ENCODE data around the gene PTPRH. TPM values are rescaled to one million over a fixed set of nuclear protein-coding genes. Genes with fewer than 3 reads are reported as not detected.

PTPRH gene
- total and polyA plus RNA-seq, 2 experiments from 2014 or later: 2.3 to 3.0 TPM

- H3K36me3 ChIP-seq: no peaks in the 10 kb centered on the region
- H3K4me3 ChIP-seq: no peak overlapping the region
- no peaks in the 10 kb centered on the region for H3K27me3 ChIP-seq
- no peaks in the 10 kb centered on the region for H3K9me3 ChIP-seq (ENCODE audit: low read depth)
- no peak for TF ChIP-seq CTCF (IDR thresholded peaks at IDR 0.05; ENCODE audit: low read depth, low read length)
- peaks cover 15% of the 10 kb centered on the region for H3K4me1 ChIP-seq (ENCODE audit: low read depth)
- DNase-seq (ENCODE audit: low read depth in 1 of 2, low spot score in 1 of 2): peak in 1 of 2 donors; percentile 5
- no peak overlapping the region for H3K27ac ChIP-seq
Observed at GRCh38 chr19:55255618-55256423, 46.5 kb upstream of the PTPRH start.

DNA sequence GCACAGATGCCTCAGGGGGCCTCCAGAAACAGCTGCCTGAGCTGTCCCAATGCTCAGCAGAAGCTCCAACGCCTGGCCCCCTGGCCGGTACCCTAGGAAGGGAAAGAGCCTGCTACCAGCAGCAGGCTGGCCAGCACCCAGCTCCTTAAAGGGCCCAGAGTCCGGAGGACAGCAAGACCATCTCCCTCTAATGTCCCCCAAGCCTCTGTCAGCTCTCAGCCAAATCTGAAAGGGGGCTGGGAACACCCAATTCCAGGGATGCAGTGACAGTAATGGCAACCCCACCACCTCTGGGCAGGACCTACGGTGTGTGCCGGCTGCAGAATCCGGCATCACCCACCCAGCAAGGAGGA lies 45.3 kb upstream of the PTPRH start:
- TF ChIP-seq CTCF (IDR thresholded peaks at IDR 0.05; ENCODE audit: low read depth, low read length): no peak
- Histone ChIP-seq H3K4me1 (ENCODE audit: low read depth) (peaks cover 12% of the 10 kb centered on the region), H3K9me3 (ENCODE audit: low read depth) (no peaks in the 10 kb centered on the region), H3K27me3 (no peaks in the 10 kb centered on the region), H3K27ac (no peak overlapping the region), H3K36me3 (no peaks in the 10 kb centered on the region), H3K4me3 (no peak overlapping the region)
- DNase-seq (ENCODE audit: low read depth in 1 of 2, low spot score in 1 of 2): no peak

- no peak for DNase-seq (ENCODE audit: low read depth in 1 of 2, low spot score in 1 of 2)
- no peak overlapping the region for H3K4me3 ChIP-seq
Observed at GRCh38 chr19:55253842-55254624, 44.7 kb upstream of the PTPRH start.

DNA sequence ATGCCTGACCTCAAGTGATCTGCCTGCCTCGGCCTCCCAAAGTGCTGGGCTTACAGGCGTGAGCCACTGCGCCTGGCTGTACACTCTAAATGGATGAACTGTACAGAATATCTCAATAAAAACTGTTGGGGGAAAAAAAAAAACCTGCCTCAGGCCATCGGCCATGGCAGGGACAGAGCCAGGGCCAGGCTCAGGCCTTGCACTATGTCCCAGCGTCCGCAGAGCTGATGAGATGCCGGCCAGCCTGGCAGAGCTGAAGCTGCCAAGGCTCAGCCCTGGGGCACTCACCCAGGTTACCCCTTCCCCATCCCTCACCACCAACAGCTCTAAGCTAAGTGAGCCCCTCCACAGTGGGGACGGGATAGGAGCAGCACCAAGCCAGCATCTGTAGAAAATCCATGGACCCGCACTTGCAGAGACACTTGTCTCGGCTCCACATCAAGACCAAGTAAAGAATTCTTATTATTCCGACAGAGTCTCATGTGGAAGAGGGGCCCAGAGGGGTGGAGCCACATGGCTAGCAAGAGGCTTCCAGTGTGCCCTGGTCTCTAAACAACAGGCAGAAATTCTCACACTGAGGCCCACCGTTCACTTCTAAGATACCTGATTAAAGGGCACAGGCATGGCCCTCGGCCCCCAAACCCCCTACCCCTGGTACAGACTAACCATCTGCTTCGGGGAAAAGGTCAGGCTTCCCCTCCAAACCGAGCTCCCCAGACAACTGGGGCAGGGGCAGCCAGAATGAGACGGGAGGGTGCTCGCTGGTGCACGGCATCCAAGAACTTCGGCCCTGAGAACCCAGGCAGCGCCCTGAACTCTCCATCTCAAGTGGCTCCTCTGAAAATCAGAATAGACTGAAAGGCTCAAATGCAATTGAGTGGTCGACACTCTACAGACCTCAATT lies 43.7 kb upstream of the PTPRH start:
- H3K9me3 ChIP-seq (ENCODE audit: low read depth): no peaks in the 10 kb centered on the region
- no peak for TF ChIP-seq CTCF (IDR thresholded peaks at IDR 0.05; ENCODE audit: low read depth, low read length)
- H3K4me1 ChIP-seq (ENCODE audit: low read depth): peaks cover 20% of the 10 kb centered on the region
- no peaks in the 10 kb centered on the region for H3K27me3 ChIP-seq
- DNase-seq (ENCODE audit: low read depth in 1 of 2, low spot score in 1 of 2): no peak
- no peak overlapping the region for H3K27ac ChIP-seq
- no peak overlapping the region for H3K4me3 ChIP-seq
- H3K36me3 ChIP-seq: no peaks in the 10 kb centered on the region

More at GRCh38 chr19:55253842-55254624, 44.7 kb upstream of the PTPRH start:
- H3K4me1 ChIP-seq (ENCODE audit: low read depth): peaks cover 12% of the 10 kb centered on the region
- no peaks in the 10 kb centered on the region for H3K9me3 ChIP-seq (ENCODE audit: low read depth)
- no peak for TF ChIP-seq CTCF (IDR thresholded peaks at IDR 0.05; ENCODE audit: low read depth, low read length)
- no peak overlapping the region for H3K27ac ChIP-seq
- no peaks in the 10 kb centered on the region for H3K36me3 ChIP-seq
- H3K27me3 ChIP-seq: no peaks in the 10 kb centered on the region

Data from cardiac muscle cell (in vitro differentiated cells and primary cell).